Neuronal stem cell (in vitro differentiated cells): ENCODE measurements around the gene BCL3.
A peak's percentile ranks its signal among the peaks of the same experiment; 100 is the strongest.

Experiments used
- DNase-seq: peaks from one replicate; pipeline ENCODE4 v3.0.0-alpha.2; 2013; ENCODE audit warnings: low spot score
- H2AFZ ChIP-seq: one replicate; pipeline ENCODE4 v1.6.1; 2013; ENCODE audit warnings: mild to moderate bottlenecking, low read length, inconsistent platforms
- H2AK5ac ChIP-seq: 2 replicates; pipeline ENCODE4 v1.6.1; 2013; ENCODE audit warnings: low read depth, mild to moderate bottlenecking, inconsistent platforms, low read length, moderate library complexity, mixed read lengths
- H2BK120ac ChIP-seq: 2 replicates; pipeline ENCODE4 v1.6.1; 2013; ENCODE audit warnings: low read depth, mild to moderate bottlenecking, inconsistent platforms, low read length, moderate library complexity, mixed read lengths
- H2BK12ac ChIP-seq: one replicate; pipeline ENCODE4 v1.6.1; 2013; ENCODE audit warnings: low read length, inconsistent platforms
- H2BK15ac ChIP-seq: 2 replicates; pipeline ENCODE4 v1.6.1; 2013; ENCODE audit warnings: mild to moderate bottlenecking, low read length, inconsistent platforms, mixed read lengths
- H2BK5ac ChIP-seq: one replicate; pipeline ENCODE4 v1.6.1; 2013; ENCODE audit warnings: inconsistent platforms, mild to moderate bottlenecking, low read length, moderate library complexity
- H3K14ac ChIP-seq: one replicate; pipeline ENCODE4 v1.6.1; 2013; ENCODE audit warnings: low read length, inconsistent platforms
- H3K18ac ChIP-seq: 2 replicates; pipeline ENCODE4 v1.6.1; 2013; ENCODE audit warnings: low read length, inconsistent platforms
- H3K23ac ChIP-seq: 2 replicates; pipeline ENCODE4 v1.6.1; 2013; ENCODE audit warnings: low read depth, mild to moderate bottlenecking, mixed read lengths, low read length, inconsistent platforms; ENCODE audit not compliant: poor library complexity
- H3K27ac ChIP-seq: replicated peaks from 3 replicates; pipeline ENCODE4 v1.5.1; 2013; ENCODE audit warnings: low read length, inconsistent platforms
- H3K27me3 ChIP-seq, 3 experiments: 2 replicates each; pipeline ENCODE4 v1.6.1; 2013; ENCODE audit warnings: low read length in 3 of 3, mild to moderate bottlenecking in 2 of 3, inconsistent platforms in 1 of 3, low read depth in 1 of 3, mixed read lengths in 1 of 3, moderate library complexity in 1 of 3; ENCODE audit not compliant: control insufficient read depth in 3 of 3, insufficient read depth in 3 of 3
- H3K36me3 ChIP-seq, 2 donors: replicated peaks in 1 of 2; 2 replicates each; pipeline ENCODE4 v1.6.1; 2013; ENCODE audit warnings: low read length in 2 of 2; ENCODE audit not compliant: control insufficient read depth in 2 of 2, insufficient read depth in 2 of 2
- H3K4ac ChIP-seq: 2 replicates; pipeline ENCODE4 v1.6.1; 2013; ENCODE audit warnings: inconsistent platforms, mild to moderate bottlenecking, low read length, moderate library complexity
- H3K4me1 ChIP-seq, 2 donors: 1 replicate in 1 of 2; 2 replicates in 1 of 2; pipeline ENCODE4 v1.6.1; 2013; ENCODE audit warnings: low read length in 2 of 2, low read depth in 1 of 2; ENCODE audit not compliant: control insufficient read depth in 2 of 2, insufficient read depth in 1 of 2
- H3K4me2 ChIP-seq: one replicate; pipeline ENCODE4 v1.6.1; 2013; ENCODE audit warnings: mild to moderate bottlenecking, low read length, inconsistent platforms; ENCODE audit not compliant: insufficient read depth, poor library complexity, severe bottlenecking
- H3K4me3 ChIP-seq, 2 donors: 2 replicates each; pipeline ENCODE4 v1.5.1; 2013; ENCODE audit warnings: low read length in 2 of 2, mild to moderate bottlenecking in 2 of 2, inconsistent platforms in 1 of 2, moderate library complexity in 1 of 2
- H3K79me1 ChIP-seq: one replicate; pipeline ENCODE4 v1.6.1; 2013; ENCODE audit warnings: low read depth, mild to moderate bottlenecking, inconsistent platforms, low read length, moderate library complexity
- H3K9ac ChIP-seq: one replicate; pipeline ENCODE4 v1.6.1; 2013; ENCODE audit warnings: mild to moderate bottlenecking, low read depth, low read length, inconsistent platforms; ENCODE audit not compliant: poor library complexity
- H3K9me3 ChIP-seq, 2 donors: replicated peaks in 1 of 2; 2 replicates each; pipeline versions ENCODE3 to v1.6.1; 2013; ENCODE audit warnings: low read length in 2 of 2, mild to moderate bottlenecking in 2 of 2, inconsistent platforms in 1 of 2, low read depth in 1 of 2, mixed read lengths in 1 of 2, moderate library complexity in 1 of 2; ENCODE audit not compliant: control insufficient read depth in 2 of 2, insufficient read depth in 1 of 2
- H4K8ac ChIP-seq: one replicate; pipeline ENCODE4 v1.6.1; 2013; ENCODE audit warnings: low read depth, mild to moderate bottlenecking, inconsistent platforms, low read length, moderate library complexity
- H4K91ac ChIP-seq: one replicate; pipeline ENCODE4 v1.6.1; 2013; ENCODE audit warnings: low read length, low read depth, mild to moderate bottlenecking, inconsistent platforms; ENCODE audit not compliant: poor library complexity
- WGBS, 2 donors: extraction: QIAGEN DNeasy Blood & Tissue Kit; methylation state at CpG; one replicate each; pipeline ENCODE4 v1.1.7; 2013; ENCODE audit warnings: missing lambda C conversion rate in 2 of 2, mixed read lengths in 1 of 2; ENCODE audit not compliant: insufficient read length in 2 of 2, insufficient replicate concordance in 1 of 2; ENCODE audit errors: extremely low coverage in 2 of 2; 5-methylcytosine and 5-hydroxymethylcytosine counted together

BCL3 gene

DNA sequence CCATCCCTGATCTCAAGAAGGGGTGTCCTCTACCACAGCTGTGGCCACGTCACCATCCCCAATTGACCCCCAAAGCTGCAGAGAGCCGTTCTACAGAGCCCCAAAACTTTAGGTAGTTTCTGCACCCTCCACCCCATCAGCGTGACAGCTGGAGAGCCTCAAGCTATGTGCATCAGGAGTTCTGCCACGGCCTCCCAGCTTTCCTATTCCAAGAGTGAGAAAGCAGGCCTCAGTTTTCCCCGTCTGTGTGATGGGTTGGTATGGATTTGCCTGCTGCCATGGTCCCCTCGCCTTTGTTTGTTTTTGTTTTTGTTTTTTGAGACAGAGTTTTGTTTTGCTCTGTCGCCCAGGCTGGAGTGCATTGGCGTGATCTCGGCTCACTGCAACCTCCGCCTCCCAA, 1.5 kb downstream of the BCL3 start:
- H3K14ac ChIP-seq, result no peak overlapping the region
- H3K23ac ChIP-seq, result no peak overlapping the region
- no peak overlapping the region for H2BK5ac ChIP-seq
- H3K36me3 ChIP-seq, result no peaks in the 10 kb centered on the region
- no peak overlapping the region for H3K4ac ChIP-seq
- no peak overlapping the region for H2AK5ac ChIP-seq
- no peak overlapping the region for H2BK15ac ChIP-seq
- H3K27me3 ChIP-seq, result peaks cover 19 to 81% (median 21%) of the 10 kb centered on the region in 3 experiments
- no peak overlapping the region for H3K4me2 ChIP-seq
- H3K27ac ChIP-seq, result no peak overlapping the region
- no CpG with 5 or more reads among the region's 10 CpGs for WGBS, 2 donors
- no peak overlapping the region for H3K4me3 ChIP-seq
- H2AFZ ChIP-seq, result no peak overlapping the region
- no peak overlapping the region for H2BK12ac ChIP-seq
- peaks cover 0 to 1% of the 10 kb centered on the region in 2 donors for H3K9me3 ChIP-seq
- no peak overlapping the region for H2BK120ac ChIP-seq
- DNase-seq, result no peak
- H3K79me1 ChIP-seq, result no peaks in the 10 kb centered on the region
- H4K8ac ChIP-seq, result no peak overlapping the region
- H4K91ac ChIP-seq, result no peak overlapping the region
- H3K9ac ChIP-seq, result no peak overlapping the region
- no peak overlapping the region for H3K18ac ChIP-seq
- peaks cover 13 to 25% of the 10 kb centered on the region in 2 donors for H3K4me1 ChIP-seq

DNA sequence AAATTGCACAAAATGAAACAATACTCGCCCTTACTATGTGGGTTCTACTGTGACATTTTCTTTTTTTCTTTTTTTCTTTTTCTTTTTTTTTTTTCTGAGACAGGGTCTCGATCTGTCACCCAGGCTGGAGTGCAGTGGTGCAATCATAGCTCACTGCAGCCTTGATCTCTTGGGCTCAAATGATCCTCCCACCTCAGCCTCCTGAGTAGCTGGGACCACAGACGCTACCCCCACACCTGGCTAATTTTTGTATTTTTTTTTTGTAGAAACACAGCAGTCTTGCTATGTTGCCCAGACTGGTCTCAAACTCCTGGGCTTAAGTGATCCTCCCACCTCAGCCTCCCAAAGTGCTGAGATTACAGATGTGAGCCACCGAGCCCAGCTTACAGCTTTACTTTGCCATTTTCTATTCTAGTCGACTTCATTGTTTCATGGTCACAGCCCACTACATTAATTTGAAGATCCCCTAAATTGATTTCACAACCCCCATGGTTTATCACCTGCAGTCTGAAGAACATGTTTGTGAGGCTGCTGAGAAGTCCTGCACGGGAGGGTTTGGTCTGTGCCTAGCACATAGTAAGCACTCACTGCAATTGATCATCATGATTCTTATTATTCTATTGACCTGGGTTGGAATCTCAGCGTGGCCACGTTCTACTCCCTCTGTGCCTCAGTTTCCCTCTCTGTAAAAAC, 3.8 kb downstream of the BCL3 start:
- no peak overlapping the region for H2BK12ac ChIP-seq
- peaks cover 0 to 85% (median 34%) of the 10 kb centered on the region in 3 experiments for H3K27me3 ChIP-seq
- H4K91ac ChIP-seq, result no peak overlapping the region
- H3K9me3 ChIP-seq, result peaks cover 0 to 1% of the 10 kb centered on the region in 2 donors
- no peak overlapping the region for H2BK15ac ChIP-seq
- no peak overlapping the region for H3K4ac ChIP-seq
- no peak overlapping the region for H3K4me2 ChIP-seq
- H2BK120ac ChIP-seq, result no peak overlapping the region
- H2AK5ac ChIP-seq, result no peak overlapping the region
- no peaks in the 10 kb centered on the region for H3K79me1 ChIP-seq
- no peak overlapping the region for H3K18ac ChIP-seq
- no peak overlapping the region for H3K23ac ChIP-seq
- no peaks in the 10 kb centered on the region for H3K36me3 ChIP-seq
- H3K9ac ChIP-seq, result no peak overlapping the region
- no CpG with 5 or more reads among the region's 8 CpGs for WGBS, 2 donors
- no peak overlapping the region for H2BK5ac ChIP-seq
- no peak for DNase-seq
- no peak overlapping the region for H3K4me3 ChIP-seq
- H2AFZ ChIP-seq, result no peak overlapping the region
- H3K14ac ChIP-seq, result no peak overlapping the region
- H3K4me1 ChIP-seq, result peaks cover 17 to 33% of the 10 kb centered on the region in 2 donors
- no peak overlapping the region for H3K27ac ChIP-seq
- H4K8ac ChIP-seq, result no peak overlapping the region

DNA sequence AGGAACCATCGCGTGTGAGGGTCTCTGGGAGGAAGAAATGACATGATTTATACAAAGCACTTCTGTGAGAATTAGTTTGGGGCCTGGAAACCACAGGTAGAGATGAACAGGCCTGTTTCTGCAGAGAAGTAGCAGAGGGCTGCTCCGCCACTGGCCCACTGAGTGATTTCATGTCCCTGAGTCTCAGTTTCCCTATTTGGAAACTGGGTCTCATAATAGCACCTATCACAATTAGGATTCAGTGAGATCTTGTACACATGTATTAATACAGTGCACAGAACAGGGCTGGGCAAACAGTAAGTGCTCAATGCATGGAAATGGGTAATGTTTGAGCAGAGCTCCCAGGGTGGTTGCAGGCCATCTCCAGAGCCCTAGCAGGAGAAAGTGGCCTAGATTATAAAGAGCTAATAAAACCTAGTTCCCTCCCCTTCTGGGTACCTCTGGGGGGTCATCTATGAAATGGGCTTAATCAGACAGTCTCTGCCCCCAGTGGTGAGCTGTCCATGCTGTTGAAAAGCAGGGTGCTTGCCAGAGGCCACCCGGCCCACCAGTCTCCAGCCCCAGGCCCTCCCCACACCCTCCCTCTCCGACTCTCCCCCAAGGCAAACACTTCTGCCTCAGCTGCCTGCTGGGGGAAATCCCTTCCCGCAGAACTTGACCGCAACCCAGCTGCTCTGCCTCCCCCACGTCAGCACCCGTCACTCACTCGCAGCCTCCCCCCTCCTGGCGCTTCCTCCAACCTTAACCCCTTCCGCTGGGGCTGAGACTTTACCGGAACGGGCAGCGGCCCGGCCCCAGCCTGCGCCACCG, 4.5 kb downstream of the BCL3 start:
- H2AK5ac ChIP-seq, result no peak overlapping the region
- H3K9ac ChIP-seq, result peak overlapping the region; percentile 63
- H3K4me3 ChIP-seq, result peak overlapping the region; percentile 14 to 37
- H3K4me1 ChIP-seq, result peaks cover 12 to 33% of the 10 kb centered on the region in 2 donors
- H2AFZ ChIP-seq, result peak overlapping the region; percentile 66
- no peaks in the 10 kb centered on the region for H3K9me3 ChIP-seq
- no CpG with 5 or more reads among the region's 18 CpGs for WGBS, 2 donors
- no peak overlapping the region for H2BK120ac ChIP-seq
- no peaks in the 10 kb centered on the region for H3K79me1 ChIP-seq
- no peak overlapping the region for H4K91ac ChIP-seq
- peaks cover 0 to 85% (median 30%) of the 10 kb centered on the region in 3 experiments for H3K27me3 ChIP-seq
- no peak overlapping the region for H2BK15ac ChIP-seq
- no peak overlapping the region for H4K8ac ChIP-seq
- DNase-seq, result no peak
- H3K14ac ChIP-seq, result no peak overlapping the region
- no peak overlapping the region for H3K4me2 ChIP-seq
- H3K27ac ChIP-seq, result no peak overlapping the region
- H3K36me3 ChIP-seq, result no peaks in the 10 kb centered on the region
- H3K23ac ChIP-seq, result peak overlapping the region; percentile 90
- H2BK12ac ChIP-seq, result no peak overlapping the region
- no peak overlapping the region for H2BK5ac ChIP-seq
- peak overlapping the region; percentile 59 for H3K18ac ChIP-seq
- no peak overlapping the region for H3K4ac ChIP-seq

DNA sequence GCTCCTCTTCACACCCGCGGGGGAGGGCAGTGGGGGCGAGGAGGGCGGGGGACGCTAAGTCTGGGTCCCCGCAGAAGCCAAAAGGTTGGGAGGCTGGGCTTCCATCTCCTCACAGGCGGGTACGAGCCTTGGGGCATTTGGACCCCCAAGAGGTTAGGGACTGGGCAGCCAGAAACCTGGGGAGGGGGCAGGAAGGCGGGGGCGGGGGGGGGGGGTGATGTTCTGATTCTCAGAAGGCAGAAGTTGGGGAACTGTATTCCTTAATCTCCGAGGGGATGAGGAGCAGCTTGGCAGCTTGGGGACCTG, 5.1 kb downstream of the BCL3 start:
- H3K27ac ChIP-seq, result no peak overlapping the region
- no peaks in the 10 kb centered on the region for H3K9me3 ChIP-seq
- no peak overlapping the region for H2BK12ac ChIP-seq
- peak overlapping the region; percentile 63 for H3K9ac ChIP-seq
- H3K4me2 ChIP-seq, result no peak overlapping the region
- no peak overlapping the region for H2BK15ac ChIP-seq
- no peak overlapping the region for H3K14ac ChIP-seq
- DNase-seq, result no peak
- no peaks in the 10 kb centered on the region for H3K36me3 ChIP-seq
- H3K23ac ChIP-seq, result peak overlapping the region; percentile 90
- H2BK5ac ChIP-seq, result no peak overlapping the region
- H3K4me3 ChIP-seq, result peak overlapping the region; percentile 14 to 37
- no peak overlapping the region for H3K18ac ChIP-seq
- peaks cover 0 to 86% (median 29%) of the 10 kb centered on the region in 3 experiments for H3K27me3 ChIP-seq
- H4K8ac ChIP-seq, result no peak overlapping the region
- H2BK120ac ChIP-seq, result no peak overlapping the region
- WGBS, 2 donors, result no CpG with 5 or more reads among the region's 11 CpGs
- no peak overlapping the region for H3K4ac ChIP-seq
- H3K4me1 ChIP-seq, result peaks cover 15 to 33% of the 10 kb centered on the region in 2 donors
- no peak overlapping the region for H2AK5ac ChIP-seq
- peak overlapping the region; percentile 84 for H2AFZ ChIP-seq
- no peak overlapping the region for H4K91ac ChIP-seq
- H3K79me1 ChIP-seq, result no peaks in the 10 kb centered on the region
